Measurements from ENCODE around the gene MLLT6.

DNA sequence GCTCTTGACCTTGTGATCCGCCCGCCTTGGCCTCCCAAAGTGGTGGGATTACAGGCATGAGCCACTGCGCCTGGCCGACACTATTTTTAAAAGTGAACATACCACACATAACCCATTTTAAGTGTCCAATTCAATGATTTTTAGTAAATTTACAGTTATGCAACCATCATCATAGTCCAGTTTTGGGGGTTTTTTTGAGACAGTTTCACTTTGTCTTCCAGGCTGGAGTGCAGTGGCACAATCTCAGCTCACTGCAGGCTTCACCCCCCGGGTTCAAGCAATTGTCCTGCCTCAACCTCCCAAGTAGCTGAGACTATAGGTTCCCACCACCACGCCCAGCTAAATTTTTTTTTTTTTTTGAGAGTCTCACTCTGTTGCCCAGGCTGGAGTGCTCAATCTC lies 27.3 kb upstream of the MLLT6 start:
- TF ChIP-seq, protein P1, sequence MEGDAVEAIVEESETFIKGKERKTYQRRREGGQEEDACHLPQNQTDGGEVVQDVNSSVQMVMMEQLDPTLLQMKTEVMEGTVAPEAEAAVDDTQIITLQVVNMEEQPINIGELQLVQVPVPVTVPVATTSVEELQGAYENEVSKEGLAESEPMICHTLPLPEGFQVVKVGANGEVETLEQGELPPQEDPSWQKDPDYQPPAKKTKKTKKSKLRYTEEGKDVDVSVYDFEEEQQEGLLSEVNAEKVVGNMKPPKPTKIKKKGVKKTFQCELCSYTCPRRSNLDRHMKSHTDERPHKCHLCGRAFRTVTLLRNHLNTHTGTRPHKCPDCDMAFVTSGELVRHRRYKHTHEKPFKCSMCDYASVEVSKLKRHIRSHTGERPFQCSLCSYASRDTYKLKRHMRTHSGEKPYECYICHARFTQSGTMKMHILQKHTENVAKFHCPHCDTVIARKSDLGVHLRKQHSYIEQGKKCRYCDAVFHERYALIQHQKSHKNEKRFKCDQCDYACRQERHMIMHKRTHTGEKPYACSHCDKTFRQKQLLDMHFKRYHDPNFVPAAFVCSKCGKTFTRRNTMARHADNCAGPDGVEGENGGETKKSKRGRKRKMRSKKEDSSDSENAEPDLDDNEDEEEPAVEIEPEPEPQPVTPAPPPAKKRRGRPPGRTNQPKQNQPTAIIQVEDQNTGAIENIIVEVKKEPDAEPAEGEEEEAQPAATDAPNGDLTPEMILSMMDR (conservative IDR thresholded peaks at IDR 0.05; ENCODE audit: low read length) = no peak
- no peak for TF ChIP-seq EZH2phosphoT487 (IDR thresholded peaks at IDR 0.05; ENCODE audit: borderline replicate concordance, low read depth, low read length)

All from OCI-LY7 (cell line).